B cell (primary cell): ENCODE results near the gene GAPVD1. TPM values are rescaled to one million over a fixed set of nuclear protein-coding genes. Genes with fewer than 3 reads are reported as not detected.
A peak's percentile ranks its signal among the peaks of the same experiment; 100 is the strongest.

ENCODE experiments used
- ATAC-seq: fragments of 200-7000 bp; cut with Tn5 transposase; one replicate; pipeline ENCODE4 v1.10.0; 2021; ENCODE audit warnings: low read depth, mild to moderate bottlenecking, moderate number of reproducible peaks, moderate library complexity
- CTCF ChIA-PET: fragments of 350-600 bp; sonication (Branson Sonifier 250); formaldehyde crosslinking; loops from one replicate; lab custom pipeline; 2021; ENCODE audit warnings: antibody characterized with exemption, inconsistent platforms; lab: Charles Lee
- POLR2A ChIA-PET: fragments of 350-600 bp; sonication (Branson Sonifier 250); formaldehyde crosslinking; loops from one replicate; lab custom pipeline; 2021; ENCODE audit warnings: antibody characterized with exemption; lab: Charles Lee
- DNase-seq: peaks from one replicate; pipeline ENCODE4 v3.0.0; 2013
- H2AFZ ChIP-seq: 2 replicates; pipeline ENCODE4 v1.6.1; 2012; ENCODE audit warnings: mild to moderate bottlenecking, low read depth, low read length; ENCODE audit not compliant: insufficient read depth, poor library complexity, severe bottlenecking
- H3K27ac ChIP-seq, 2 donors: 1 replicate in 1 of 2; 2 replicates in 1 of 2; pipeline ENCODE4 v1.5.1; 2012 to 2013; ENCODE audit warnings: low read length in 2 of 2, mild to moderate bottlenecking in 2 of 2, moderate library complexity in 1 of 2
- H3K27me3 ChIP-seq, 4 experiments: fragments of 200-600 bp in 1 of 4; sonication (generic) in 1 of 4; replicated peaks in 1 of 4; 1 replicate in 2 of 4; 2 replicates in 2 of 4; pipeline versions ENCODE4 v1.6.1 to v1.7.0; 2013 to 2016; ENCODE audit warnings: low read length in 3 of 4, mild to moderate bottlenecking in 2 of 4, mixed read lengths in 1 of 4, moderate library complexity in 1 of 4; ENCODE audit not compliant: insufficient read depth in 4 of 4, control insufficient read depth in 3 of 4; ENCODE audit errors: control extremely low read depth in 1 of 4
- H3K36me3 ChIP-seq, 2 experiments: replicated peaks in 1 of 2; 1 replicate in 1 of 2; 2 replicates in 1 of 2; pipeline versions ENCODE4 v1.6.1 to v1.7.1; 2013; ENCODE audit warnings: low read length in 1 of 2; ENCODE audit not compliant: insufficient read depth in 2 of 2, control insufficient read depth in 1 of 2; ENCODE audit errors: control extremely low read depth in 1 of 2, extremely low read depth in 1 of 2
- H3K4me1 ChIP-seq, 2 donors: fragments of 200-600 bp in 1 of 2; sonication (generic) in 1 of 2; 1 replicate in 1 of 2; 2 replicates in 1 of 2; pipeline versions ENCODE4 v1.5.1 to v1.6.1; 2013 to 2017; ENCODE audit warnings: low read length in 2 of 2; ENCODE audit not compliant: control insufficient read depth in 2 of 2, insufficient read depth in 2 of 2
- H3K4me2 ChIP-seq: replicated peaks from 2 replicates; pipeline ENCODE3; 2012; ENCODE audit warnings: mild to moderate bottlenecking, low read depth, low read length; ENCODE audit not compliant: poor library complexity, severe bottlenecking
- H3K4me3 ChIP-seq, 5 experiments: fragments of 200-600 bp in 1 of 5; sonication (generic) in 1 of 5; 1 replicate in 3 of 5; 2 replicates in 2 of 5; pipeline versions ENCODE4 v1.5.1 to v1.7.0; 2011 to 2016; ENCODE audit warnings: low read length in 4 of 5, mild to moderate bottlenecking in 4 of 5, low read depth in 2 of 5, control low read depth in 1 of 5, moderate library complexity in 1 of 5; ENCODE audit not compliant: insufficient read depth in 1 of 5; ENCODE audit errors: control extremely low read depth in 1 of 5, extremely low read depth in 1 of 5
- H3K79me2 ChIP-seq: fragments of 200-600 bp; sonication (generic); one replicate; pipeline ENCODE4 v1.6.0; 2016; ENCODE audit warnings: low read length; ENCODE audit not compliant: control insufficient read depth, insufficient read depth
- H3K9ac ChIP-seq: fragments of 200-600 bp; sonication (generic); 2 replicates; pipeline ENCODE4 v1.6.1; 2017; ENCODE audit warnings: mild to moderate bottlenecking, low read length, moderate library complexity
- H3K9me3 ChIP-seq, 3 donors: one replicate each; pipeline versions ENCODE4 v1.6.1 to v1.7.1; 2013; ENCODE audit warnings: low read length in 2 of 3; ENCODE audit not compliant: control insufficient read depth in 2 of 3, insufficient read depth in 1 of 3; ENCODE audit errors: control extremely low read depth in 1 of 3
- H4K20me1 ChIP-seq: 2 replicates; pipeline ENCODE4 v1.6.0; 2012; ENCODE audit warnings: mild to moderate bottlenecking, low read length; ENCODE audit not compliant: insufficient read depth, control insufficient read depth, poor library complexity, severe bottlenecking
- H3K27ac Mint-ChIP-seq: one replicate; pipeline ENCODE4 v1.8.0; 2021; ENCODE audit warnings: mixed read lengths
- H3K27me3 Mint-ChIP-seq: one replicate; pipeline ENCODE4 v1.8.0; 2021; ENCODE audit warnings: mixed read lengths
- H3K4me1 Mint-ChIP-seq: one replicate; pipeline ENCODE4 v1.8.0; 2021; ENCODE audit warnings: mixed read lengths
- H3K4me3 Mint-ChIP-seq: one replicate; pipeline ENCODE4 v1.8.0; 2021; ENCODE audit warnings: mixed read lengths
- H3K9me3 Mint-ChIP-seq: one replicate; pipeline ENCODE4 v1.8.0; 2022; ENCODE audit warnings: mixed read lengths; ENCODE audit not compliant: insufficient read depth
- CTCF ChIP-seq: fragments of 200-600 bp; IDR thresholded peaks from one replicate; pipeline ENCODE4 v1.8.0; 2022; ENCODE audit warnings: antibody characterized with exemption, mild to moderate bottlenecking
- EZH2 ChIP-seq: IDR thresholded peaks from 2 replicates; pipeline ENCODE4 v1.6.1; 2012; ENCODE audit warnings: borderline replicate concordance, low read depth, mild to moderate bottlenecking, moderate library complexity, low read length; ENCODE audit not compliant: insufficient read depth, poor library complexity, severe bottlenecking
- WGBS: methylation state at CpG from one replicate; pipeline ENCODE4 v1.1.5; 2013; ENCODE audit warnings: missing lambda C conversion rate; ENCODE audit not compliant: insufficient coverage; 5-methylcytosine and 5-hydroxymethylcytosine counted together
- intact Hi-C: fragments of 100-400 bp; cut with micrococcal nuclease; formaldehyde crosslinking; loops from one replicate; pipeline ENCODE4 v1.10.0; 2022
- polyA plus RNA-seq: library from polyadenylated mRNA; depleted of rRNA; stranded (reverse); fragments of >200 nt; gene quantifications from 2 replicates; pipeline ENCODE4 v1.2.3, GENCODE V29; 2012
- total RNA-seq, 2 donors: library from RNA; stranded (reverse); fragments of 120-200 nt in 1 of 2; gene quantifications; 1 replicate in 1 of 2; 2 replicates in 1 of 2; pipeline versions ENCODE4 v1.2.3 to v1.2.4, GENCODE V29; 2013 to 2022

The GAPVD1 gene
- total and polyA plus RNA-seq, 2 donors (not counting 1 experiment from before 2014, with no cell fraction given), result 11.8 to 61.2 TPM

GRCh38 chr9:125241000-125241862 is 20.4 kb upstream of the GAPVD1 start, which contains the start of gene HSPA5:
HSPA5 (minus strand) TSS chr9:125241343; CDS start chr9:125241126, 217 bp downstream.
- peak within 1 kb of the TSS; percentile 98 to 99 for H3K27ac ChIP-seq
- H3K27me3 ChIP-seq, result no peaks in the 10 kb centered on the region
- POLR2A ChIA-PET, result interaction anchor here (0.5 to 2.4 kb wide), 7 partner anchors 14 to 1143 kb away, joined by 3 to 25 read pairs (median 4); partner anchors contain the start of genes GAPVD1 and RABEPK
- DNase-seq, result peak; percentile 100
- H3K4me3 ChIP-seq, result peak within 1 kb of the TSS; percentile 82 to 98 (median 92)
- ATAC-seq, result peak; percentile 90
- H3K79me2 ChIP-seq, result peaks cover 42% of the 10 kb centered on the region
- peaks cover 50% of the 10 kb centered on the region for H3K4me1 Mint-ChIP-seq
- peak within 1 kb of the TSS; percentile 95 for H3K4me3 Mint-ChIP-seq
- WGBS, result under 1% methylated on average over 59 of the region's 59 CpGs
- peak within 1 kb of the TSS; percentile 95 for H3K4me2 ChIP-seq
- H3K4me1 ChIP-seq, result peaks cover 16 to 26% of the 10 kb centered on the region in 2 donors
- no peaks in the 10 kb centered on the region for H3K27me3 Mint-ChIP-seq
- TF ChIP-seq EZH2, result no peak
- no peak for TF ChIP-seq CTCF
- H3K9me3 ChIP-seq, result no peaks in the 10 kb centered on the region
- peak within 1 kb of the TSS; percentile 99 for H2AFZ ChIP-seq
- no peaks in the 10 kb centered on the region for H3K9me3 Mint-ChIP-seq
- intact Hi-C loops, result loop anchor here (1.0 to 5.0 kb wide), 7 partner anchors 20 to 506 kb away; partner anchors contain the start of genes ARPC5L, GAPVD1, NR6A1 and PBX3
- H3K27ac Mint-ChIP-seq, result peak within 1 kb of the TSS; percentile 93
- peaks cover 10% of the 10 kb centered on the region for H4K20me1 ChIP-seq
- CTCF ChIA-PET, result interaction anchor here (2.4 kb wide), 1 partner anchor 20 kb away, joined by 14 read pairs; the partner anchor contains the start of gene GAPVD1
- peak within 1 kb of the TSS; percentile 99 for H3K9ac ChIP-seq
- peaks cover 9 to 35% of the 10 kb centered on the region in 2 experiments for H3K36me3 ChIP-seq
